HG03039 (cell line): Measurements from ENCODE around the gene PITPNM3.

Source experiments
- ATAC-seq: cut with Tn5 transposase; IDR thresholded peaks from one replicate; pipeline ENCODE4 v1.9.1; 2021; ENCODE audit warnings: mild to moderate bottlenecking, moderate library complexity; ENCODE audit not compliant: unreplicated experiment

Gene PITPNM3

GRCh38 chr17:6528557-6528956, 27.8 kb downstream of the PITPNM3 start:
- no peak for ATAC-seq

- ATAC-seq = no peak
Observed at GRCh38 chr17:6526362-6527152, 29.8 kb downstream of the PITPNM3 start.

DNA sequence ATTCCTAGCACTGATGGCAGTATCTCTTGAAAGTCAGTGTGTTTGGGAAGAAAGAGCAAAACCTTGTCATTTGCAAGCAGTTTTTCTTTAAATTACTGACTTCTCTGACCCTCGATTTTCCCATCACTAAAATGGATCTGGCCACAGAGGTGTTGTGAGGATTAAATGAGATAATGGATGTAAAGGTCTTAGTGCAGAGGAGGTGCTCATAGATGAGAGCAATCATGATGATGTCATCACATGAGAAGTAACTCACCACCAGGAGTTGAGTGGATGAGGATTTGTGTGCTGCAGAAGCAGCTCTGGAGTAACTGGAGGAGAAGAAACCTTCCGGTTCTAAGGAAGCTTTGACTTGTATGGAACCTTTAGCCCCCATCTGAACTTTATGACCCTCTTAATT, 30.6 kb downstream of the PITPNM3 start:
- no peak for ATAC-seq

GRCh38 chr17:6525141-6525540, 31.2 kb downstream of the PITPNM3 start:
- no peak for ATAC-seq

DNA sequence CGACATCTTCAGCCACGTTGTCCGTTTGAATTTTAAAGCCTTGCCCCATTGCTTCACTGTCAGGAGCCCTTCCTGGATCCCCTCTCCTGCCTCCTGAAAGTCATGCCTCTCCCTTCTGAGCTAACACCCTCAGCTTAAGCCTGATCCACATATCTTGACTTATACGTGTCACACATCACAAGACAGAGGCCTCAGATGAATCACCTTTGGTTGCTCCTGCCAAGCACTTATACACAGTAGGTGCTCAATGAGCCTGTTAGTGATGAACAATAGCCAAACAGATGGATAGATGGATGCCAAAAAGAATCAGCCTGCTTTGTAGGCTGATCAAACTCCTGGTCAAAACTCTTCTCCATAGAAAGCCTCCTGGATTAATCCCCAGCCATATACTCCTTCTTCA, 31.8 kb downstream of the PITPNM3 start:
- no peak for ATAC-seq

DNA sequence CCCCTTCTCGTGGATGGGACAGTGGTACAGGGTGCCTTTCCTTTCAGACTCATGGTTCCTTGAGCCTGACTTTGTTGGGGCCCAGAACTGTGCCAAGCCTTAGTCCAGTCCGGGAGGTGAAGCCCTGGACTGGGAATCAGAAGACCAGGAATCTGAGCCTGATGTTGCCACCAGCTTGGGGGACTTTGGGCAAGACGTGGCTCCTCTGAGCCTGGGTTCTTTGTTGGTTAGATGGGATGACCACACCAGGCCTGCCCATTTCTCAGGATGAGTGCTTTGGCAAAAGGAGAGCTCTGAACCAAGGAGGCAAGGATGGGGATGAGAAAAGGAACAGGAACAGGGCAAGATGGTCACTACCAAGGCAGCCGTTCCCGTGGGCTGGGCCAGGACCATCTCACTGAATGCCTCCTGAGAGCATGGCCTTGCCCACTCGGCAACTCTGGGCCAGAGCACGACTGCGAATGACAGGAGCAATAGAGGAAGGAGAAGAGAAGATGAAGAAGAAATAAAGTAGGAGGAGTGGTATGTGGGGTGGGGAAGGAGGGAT, 32.5 kb downstream of the PITPNM3 start:
- no peak for ATAC-seq

GRCh38 chr17:6523330-6523729, 33.0 kb downstream of the PITPNM3 start:
- no peak for ATAC-seq

DNA sequence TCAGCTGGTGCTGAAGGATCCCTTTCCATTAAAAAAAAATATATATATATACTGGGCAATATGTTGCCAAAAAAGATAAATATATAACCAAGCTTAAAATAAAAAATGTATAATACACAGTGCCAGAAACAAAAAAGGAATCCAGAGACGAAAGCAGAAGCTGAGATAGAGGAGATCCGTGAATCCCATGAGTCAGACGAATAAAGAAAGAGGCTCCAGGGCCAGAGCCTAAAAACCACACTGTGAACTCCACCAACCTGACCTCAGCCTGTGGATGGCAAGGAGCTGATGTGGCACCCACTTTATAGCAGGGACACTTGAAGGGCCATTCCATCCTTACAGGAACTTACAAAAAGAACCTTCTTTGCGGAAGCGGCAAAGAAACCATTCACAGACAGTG, 34.8 kb downstream of the PITPNM3 start:
- ATAC-seq = no peak

DNA sequence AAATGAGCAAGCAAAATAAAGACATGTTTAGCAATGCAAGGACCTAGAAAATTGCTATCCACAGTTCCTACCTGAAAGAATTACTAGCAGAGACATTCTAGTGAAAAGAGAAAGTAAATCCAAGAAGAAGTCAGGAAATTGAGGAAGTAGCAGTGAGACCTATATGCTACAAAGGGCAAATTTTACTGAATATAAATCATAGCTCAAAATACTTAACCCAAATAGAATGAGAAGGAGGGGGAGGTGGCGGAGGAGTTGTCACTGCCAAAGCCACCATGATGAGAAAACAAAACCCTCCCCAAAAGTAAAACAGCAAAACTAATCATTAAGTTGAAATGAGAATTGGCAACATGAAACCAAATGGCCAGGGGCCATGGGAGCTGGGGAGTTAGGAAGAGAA, 39.3 kb downstream of the PITPNM3 start:
- no peak for ATAC-seq

DNA sequence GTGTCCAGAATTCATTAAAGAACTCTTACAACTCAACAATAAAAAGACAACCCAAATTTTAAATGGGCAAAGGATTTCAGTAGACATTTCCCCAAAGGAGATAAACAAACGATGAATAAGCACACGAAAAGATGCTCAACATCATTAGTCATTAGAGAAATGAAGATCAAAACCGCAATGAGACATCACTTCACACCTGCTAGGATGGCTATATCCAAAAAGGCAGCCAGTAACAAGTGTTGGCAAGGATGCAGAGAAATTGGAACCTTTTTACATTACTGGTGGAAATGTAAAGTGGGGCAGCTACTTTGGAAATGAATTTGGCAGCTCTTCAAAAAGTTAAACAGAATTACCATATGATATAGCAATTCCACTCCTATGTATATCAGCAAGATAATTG, 42.0 kb downstream of the PITPNM3 start:
- no peak for ATAC-seq

DNA sequence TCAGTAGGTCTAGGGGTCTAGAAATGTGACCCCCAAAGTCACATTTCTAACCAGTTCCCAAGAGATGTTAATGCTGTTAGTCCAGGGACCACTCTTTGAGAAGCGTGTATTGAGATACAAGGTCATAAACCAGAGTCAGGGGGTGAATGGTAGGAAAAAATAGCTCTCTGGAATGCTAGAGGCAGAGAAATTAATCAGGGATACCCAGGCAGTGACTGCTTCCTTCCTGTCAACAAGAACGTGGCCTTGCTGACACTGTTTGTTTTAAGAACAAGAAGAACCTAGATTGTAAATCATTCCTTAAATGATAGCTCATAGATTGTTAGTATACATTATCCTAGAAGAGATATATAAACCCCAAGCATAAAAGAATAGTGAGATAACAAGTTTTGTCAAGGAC, 43.8 kb downstream of the PITPNM3 start:
- no peak for ATAC-seq

DNA sequence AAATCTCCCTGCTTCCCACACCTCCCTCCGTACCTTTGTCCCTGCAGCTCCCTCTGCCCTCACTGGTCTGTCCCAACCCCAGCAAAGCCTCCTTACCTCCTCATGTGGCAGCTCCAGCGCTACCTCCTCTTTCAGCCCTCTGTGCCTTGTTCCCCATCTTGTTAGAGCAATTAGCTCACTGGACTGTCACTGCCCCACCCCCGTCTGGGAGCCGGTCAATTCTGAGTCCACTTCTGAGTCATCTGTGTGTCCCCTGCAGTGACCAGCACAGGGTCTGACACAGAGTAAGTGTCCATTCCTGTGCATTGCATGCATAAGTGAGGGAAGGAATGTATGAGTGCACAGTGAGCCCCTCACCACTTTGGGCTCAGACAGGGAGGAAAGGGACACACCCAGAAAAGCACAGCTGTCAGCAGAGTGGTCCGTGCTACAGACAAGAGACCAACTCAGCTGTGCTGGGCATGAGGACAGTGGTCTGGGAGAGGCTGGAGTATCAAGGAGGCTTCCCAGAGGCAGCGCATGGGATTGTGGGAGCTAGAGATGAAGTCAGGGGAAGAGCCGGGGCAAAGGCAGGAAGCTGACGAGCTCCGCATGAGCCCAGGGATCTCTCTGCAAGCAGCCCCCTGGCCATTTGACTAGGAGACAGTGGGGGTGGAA, 45.9 kb downstream of the PITPNM3 start:
- no peak for ATAC-seq

DNA sequence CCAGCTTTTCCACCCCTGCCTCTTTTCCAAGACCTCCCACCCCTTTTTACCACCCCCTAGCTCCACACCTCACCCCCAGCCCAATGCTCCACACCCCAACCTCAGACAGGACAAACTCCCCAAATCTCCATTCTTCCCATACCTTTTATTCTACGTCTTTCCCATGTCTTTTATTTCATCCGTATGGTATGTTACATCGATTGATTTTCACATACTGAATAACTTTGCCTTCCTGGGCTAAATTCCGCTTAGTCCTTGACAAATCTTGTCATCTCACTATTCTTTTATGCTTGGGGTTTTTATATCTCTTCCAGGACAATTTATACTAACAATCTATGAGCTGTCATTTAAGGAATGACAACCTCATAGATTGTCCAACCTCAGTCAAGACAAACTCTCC, 46.4 kb downstream of the PITPNM3 start:
- no peak for ATAC-seq

DNA sequence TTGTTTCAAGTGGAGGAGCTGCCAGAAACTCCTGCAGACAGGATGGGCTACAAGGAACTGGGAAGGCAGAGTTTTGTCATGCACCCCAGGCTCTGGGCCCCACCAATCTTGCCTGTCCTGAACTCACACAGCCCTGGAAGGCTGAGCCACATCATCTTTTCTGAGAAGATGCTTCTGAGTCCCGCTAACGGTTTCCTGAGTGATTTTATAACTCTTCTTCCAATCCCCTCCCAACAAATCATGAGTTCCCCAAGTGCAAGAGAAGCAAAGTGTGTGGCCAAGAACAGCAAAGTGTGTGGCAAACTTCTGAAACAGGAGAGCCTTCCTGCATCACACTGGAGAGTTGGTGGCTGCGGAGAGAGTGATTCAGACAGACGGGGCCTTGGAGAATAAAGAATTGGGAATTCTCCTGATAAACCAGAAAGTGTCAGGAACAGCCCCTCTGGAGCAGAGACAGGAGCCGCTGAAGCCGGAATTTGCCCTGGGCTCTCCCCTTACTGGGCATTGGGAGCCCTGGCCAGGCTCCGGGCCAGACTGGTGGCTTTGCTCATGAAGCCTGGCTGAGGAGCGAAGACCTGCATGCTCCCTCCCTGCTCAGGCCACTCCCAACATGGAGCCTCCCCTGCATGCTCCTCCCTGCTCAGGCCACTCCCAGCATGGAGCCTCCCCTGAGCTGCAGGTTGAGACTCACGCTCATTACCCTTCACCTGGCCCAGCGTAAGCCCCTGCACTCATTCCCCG, 47.2 kb downstream of the PITPNM3 start:
- no peak for ATAC-seq

- ATAC-seq = no peak
Observed at GRCh38 chr17:6508519-6509030, 47.8 kb downstream of the PITPNM3 start.

- ATAC-seq = no peak
Observed at GRCh38 chr17:6508016-6508415, 48.3 kb downstream of the PITPNM3 start.

- ATAC-seq = no peak
Observed at GRCh38 chr17:6507535-6507934, 48.8 kb downstream of the PITPNM3 start.

GRCh38 chr17:6506679-6507231, 49.6 kb downstream of the PITPNM3 start:
- ATAC-seq = no peak

GRCh38 chr17:6505425-6506142, 50.8 kb downstream of the PITPNM3 start:
- ATAC-seq = no peak

DNA sequence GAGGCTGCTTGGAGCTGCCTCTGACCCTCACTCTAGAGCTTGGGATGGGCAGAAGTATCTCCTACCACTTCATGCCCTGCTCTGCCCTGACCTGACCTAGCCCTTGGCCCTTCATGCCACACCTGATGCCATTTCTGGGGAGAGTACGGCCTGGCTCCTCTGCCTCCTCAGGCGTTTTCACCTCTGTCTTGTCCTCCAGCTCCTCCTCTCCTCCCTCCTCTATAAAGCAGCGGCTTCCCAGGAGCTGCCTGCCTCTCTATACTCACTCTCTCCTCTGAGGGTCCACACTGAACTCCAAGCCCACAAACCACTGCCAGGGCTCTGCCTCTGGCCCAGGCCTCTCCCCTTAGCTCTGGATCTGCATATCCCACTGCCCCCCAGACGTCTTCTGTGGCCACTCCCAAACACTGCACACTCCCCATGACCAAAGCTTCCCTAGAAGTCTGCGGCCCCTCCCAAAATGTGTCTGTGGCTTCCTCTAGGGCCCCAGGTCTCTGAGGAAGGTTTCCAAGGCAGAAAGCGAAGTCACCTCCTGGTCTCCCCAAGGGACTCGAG, 52.6 kb downstream of the PITPNM3 start:
- ATAC-seq = no peak
